KMS-11 (cell line): Measurements from ENCODE around the gene KIF14.
A peak's percentile ranks its signal among the peaks of the same experiment; 100 is the strongest.

Source experiments
- H2AFZ ChIP-seq: fragments of 200-600 bp; sonication (generic); 2 replicates; pipeline ENCODE4 v1.6.1; 2016; ENCODE audit warnings: antibody characterized with exemption, mixed run types, low read depth
- H3K27ac ChIP-seq: fragments of 200-600 bp; sonication (generic); 2 replicates; pipeline ENCODE4 v1.6.1; 2016; ENCODE audit warnings: mild to moderate bottlenecking, mixed run types
- H3K27me3 ChIP-seq: fragments of 200-600 bp; sonication (generic); 2 replicates; pipeline ENCODE4 v1.6.1; 2017; ENCODE audit warnings: mild to moderate bottlenecking, low read depth, mixed run types, moderate library complexity; ENCODE audit not compliant: insufficient read depth
- H3K36me3 ChIP-seq: fragments of 200-600 bp; sonication (generic); 2 replicates; pipeline ENCODE4 v1.6.1; 2017; ENCODE audit warnings: mild to moderate bottlenecking, mixed run types; ENCODE audit not compliant: insufficient read depth
- H3K4me1 ChIP-seq: fragments of 200-600 bp; sonication (generic); 2 replicates; pipeline ENCODE4 v1.6.1; 2016; ENCODE audit warnings: mild to moderate bottlenecking, low read depth, mixed run types; ENCODE audit not compliant: poor library complexity, severe bottlenecking
- H3K4me2 ChIP-seq: fragments of 200-600 bp; sonication (generic); 2 replicates; pipeline ENCODE4 v1.7.0; 2016; ENCODE audit warnings: mild to moderate bottlenecking, mixed run types
- H3K4me3 ChIP-seq: fragments of 200-600 bp; sonication (generic); IDR thresholded peaks from 2 replicates; pipeline ENCODE4 v1.6.1; 2017; ENCODE audit warnings: low read depth, low read length, mixed read lengths; ENCODE audit not compliant: insufficient read depth
- H3K79me2 ChIP-seq: fragments of 200-600 bp; sonication (generic); 2 replicates; pipeline ENCODE4 v1.6.1; 2016; ENCODE audit warnings: low read depth, mixed run types; ENCODE audit not compliant: insufficient read depth
- H3K9ac ChIP-seq: fragments of 200-600 bp; sonication (generic); 2 replicates; pipeline ENCODE4 v1.6.1; 2016; ENCODE audit warnings: mild to moderate bottlenecking, mixed run types
- H4K20me1 ChIP-seq: fragments of 200-600 bp; sonication (generic); 2 replicates; pipeline ENCODE4 v1.6.1; 2016; ENCODE audit warnings: mild to moderate bottlenecking, mixed run types; ENCODE audit not compliant: insufficient read depth
- CTCF ChIP-seq: fragments of 200-600 bp; sonication (generic); conservative IDR thresholded peaks from 2 replicates; pipeline ENCODE4 v1.6.1; 2017; ENCODE audit warnings: low read depth, mild to moderate bottlenecking, antibody characterized with exemption, low read length, moderate library complexity, mixed read lengths

The KIF14 gene

GRCh38 chr1:200524092-200524491 is 96.5 kb downstream of the KIF14 start:
- no peak overlapping the region for H3K9ac ChIP-seq
- no peak overlapping the region for H3K27ac ChIP-seq
- H3K79me2 ChIP-seq, result no peaks in the 10 kb centered on the region
- no peaks in the 10 kb centered on the region for H3K4me1 ChIP-seq
- no peak overlapping the region for H3K4me3 ChIP-seq
- no peaks in the 10 kb centered on the region for H4K20me1 ChIP-seq
- H3K4me2 ChIP-seq, result no peak overlapping the region
- no peaks in the 10 kb centered on the region for H3K27me3 ChIP-seq
- H2AFZ ChIP-seq, result no peak overlapping the region
- TF ChIP-seq CTCF, result no peak
- H3K36me3 ChIP-seq, result no peaks in the 10 kb centered on the region

GRCh38 chr1:200520735-200521134 is 99.8 kb downstream of the KIF14 start:
- Histone ChIP-seq H3K9ac (no peak overlapping the region), H4K20me1 (no peaks in the 10 kb centered on the region), H3K27me3 (no peaks in the 10 kb centered on the region), H3K4me1 (no peaks in the 10 kb centered on the region), H3K36me3 (no peaks in the 10 kb centered on the region), H3K27ac (no peak overlapping the region), H2AFZ (no peak overlapping the region), H3K4me3 (no peak overlapping the region), H3K79me2 (no peaks in the 10 kb centered on the region), H3K4me2 (no peak overlapping the region)
- no peak for TF ChIP-seq CTCF

GRCh38 chr1:200518524-200518923 is 102.0 kb downstream of the KIF14 start:
- no peaks in the 10 kb centered on the region for H3K27me3 ChIP-seq
- H3K27ac ChIP-seq, result no peak overlapping the region
- H4K20me1 ChIP-seq, result no peaks in the 10 kb centered on the region
- H3K9ac ChIP-seq, result no peak overlapping the region
- no peak overlapping the region for H3K4me2 ChIP-seq
- TF ChIP-seq CTCF, result no peak
- no peak overlapping the region for H2AFZ ChIP-seq
- H3K4me3 ChIP-seq, result no peak overlapping the region
- no peaks in the 10 kb centered on the region for H3K79me2 ChIP-seq
- no peaks in the 10 kb centered on the region for H3K36me3 ChIP-seq
- no peaks in the 10 kb centered on the region for H3K4me1 ChIP-seq

GRCh38 chr1:200512191-200512590 is 108.4 kb downstream of the KIF14 start:
- Histone ChIP-seq H3K4me1 (no peaks in the 10 kb centered on the region), H2AFZ (no peak overlapping the region), H3K9ac (no peak overlapping the region), H3K27me3 (no peaks in the 10 kb centered on the region), H3K36me3 (no peaks in the 10 kb centered on the region), H4K20me1 (no peaks in the 10 kb centered on the region), H3K4me2 (no peak overlapping the region), H3K79me2 (no peaks in the 10 kb centered on the region), H3K27ac (no peak overlapping the region), H3K4me3 (no peak overlapping the region)
- no peak for TF ChIP-seq CTCF

- no peaks in the 10 kb centered on the region for H3K27me3 ChIP-seq
- no peak overlapping the region for H3K4me3 ChIP-seq
- H3K79me2 ChIP-seq, result no peaks in the 10 kb centered on the region
- no peak overlapping the region for H3K27ac ChIP-seq
- no peaks in the 10 kb centered on the region for H4K20me1 ChIP-seq
- peak; percentile 100 for TF ChIP-seq CTCF
- H3K4me1 ChIP-seq, result no peaks in the 10 kb centered on the region
- no peaks in the 10 kb centered on the region for H3K36me3 ChIP-seq
- H3K4me2 ChIP-seq, result no peak overlapping the region
- H3K9ac ChIP-seq, result no peak overlapping the region
- no peak overlapping the region for H2AFZ ChIP-seq
Observed at GRCh38 chr1:200510228-200510623, 110.3 kb downstream of the KIF14 start.
